CD4-positive, alpha-beta T cell treated with Interleukin-4 for 1 hour (primary cell): ENCODE measurements around the gene XXYLT1.
A peak's percentile ranks its signal among the peaks of the same experiment; 100 is the strongest.
"Not testable (repeated sequence)": the region's sequence is repeated elsewhere in the genome, so short reads cannot be mapped to it uniquely, and the experiment has no call there.

Experiments
- DNase-seq, 2 donors: peaks; one replicate each; pipeline ENCODE4 v3.0.0-alpha.2; 2020 to 2022

XXYLT1 gene

GRCh38 chr3:195059471-195060216, 211.3 kb downstream of the XXYLT1 start:
- DNase-seq = no peak

- DNase-seq = no peak
Measured at GRCh38 chr3:195059006-195059350, 212.0 kb downstream of the XXYLT1 start.

- no peak for DNase-seq
Measured at GRCh38 chr3:195058336-195059005, 212.5 kb downstream of the XXYLT1 start.

- DNase-seq = no peak
Measured at GRCh38 chr3:195057716-195058115, 213.2 kb downstream of the XXYLT1 start.

- no peak for DNase-seq
Measured at GRCh38 chr3:195056506-195056905, 214.5 kb downstream of the XXYLT1 start.

GRCh38 chr3:195054311-195054710, 216.6 kb downstream of the XXYLT1 start:
- DNase-seq = no peak

GRCh38 chr3:195052939-195053338, 218.0 kb downstream of the XXYLT1 start:
- DNase-seq = no peak

GRCh38 chr3:195050296-195050695, 220.7 kb downstream of the XXYLT1 start:
- DNase-seq = not testable (repeated sequence)

- DNase-seq = no peak
Measured at GRCh38 chr3:195048059-195048905, 222.7 kb downstream of the XXYLT1 start.

GRCh38 chr3:195047536-195047935, 223.4 kb downstream of the XXYLT1 start:
- DNase-seq = no peak

- DNase-seq = no peak
Measured at GRCh38 chr3:195046441-195046840, 224.5 kb downstream of the XXYLT1 start.

GRCh38 chr3:195045481-195046210, 225.3 kb downstream of the XXYLT1 start:
- DNase-seq = no peak

- DNase-seq = no peak
Measured at GRCh38 chr3:195044411-195044810, 226.5 kb downstream of the XXYLT1 start.

GRCh38 chr3:195043607-195044339, 227.2 kb downstream of the XXYLT1 start:
- DNase-seq = no peak

GRCh38 chr3:195042743-195043606, 228.0 kb downstream of the XXYLT1 start:
- no peak for DNase-seq

GRCh38 chr3:195041871-195042742, 228.9 kb downstream of the XXYLT1 start:
- DNase-seq = no peak

GRCh38 chr3:195040773-195041520, 230.0 kb downstream of the XXYLT1 start:
- no peak for DNase-seq

- DNase-seq = peak in 1 of 2 donors; percentile 51
Measured at GRCh38 chr3:195040094-195040493, 230.9 kb downstream of the XXYLT1 start.

GRCh38 chr3:195039180-195039843, 231.6 kb downstream of the XXYLT1 start:
- no peak for DNase-seq
